GM18526 (cell line): ENCODE results near the gene KLK2.

Source experiments
- POLR2A ChIP-seq: IDR thresholded peaks from 3 replicates; pipeline ENCODE4 v1.6.1; 2011; ENCODE audit not compliant: insufficient read length; ENCODE audit errors: extremely low read depth

KLK2 gene

GRCh38 chr19:50897191-50897607 is 24.0 kb downstream of the KLK2 start:
- TF ChIP-seq POLR2A, result no peak

DNA sequence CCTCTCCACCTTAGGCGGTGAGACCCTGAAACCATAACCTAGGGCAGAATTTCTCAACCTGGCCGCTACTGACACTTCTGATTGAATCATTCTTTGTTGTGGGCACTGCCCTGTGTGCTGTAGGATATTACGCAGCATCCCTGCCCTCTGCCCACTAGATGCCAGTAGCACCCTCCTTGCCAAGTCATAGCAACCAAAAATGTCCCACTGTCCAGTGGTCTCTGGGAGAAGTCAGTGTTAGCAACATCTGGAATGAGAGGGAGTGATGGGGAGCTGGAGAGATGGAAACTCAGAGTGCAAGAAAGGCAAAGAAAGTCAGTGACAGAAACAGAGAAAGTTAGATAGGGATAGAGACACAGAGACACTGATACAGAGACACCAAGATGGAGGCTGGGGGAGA is 24.4 kb downstream of the KLK2 start:
- TF ChIP-seq POLR2A, result no peak

- no peak for TF ChIP-seq POLR2A
These were observed 24.8 kb downstream of the KLK2 start for GRCh38 chr19:50898018-50898417.

DNA sequence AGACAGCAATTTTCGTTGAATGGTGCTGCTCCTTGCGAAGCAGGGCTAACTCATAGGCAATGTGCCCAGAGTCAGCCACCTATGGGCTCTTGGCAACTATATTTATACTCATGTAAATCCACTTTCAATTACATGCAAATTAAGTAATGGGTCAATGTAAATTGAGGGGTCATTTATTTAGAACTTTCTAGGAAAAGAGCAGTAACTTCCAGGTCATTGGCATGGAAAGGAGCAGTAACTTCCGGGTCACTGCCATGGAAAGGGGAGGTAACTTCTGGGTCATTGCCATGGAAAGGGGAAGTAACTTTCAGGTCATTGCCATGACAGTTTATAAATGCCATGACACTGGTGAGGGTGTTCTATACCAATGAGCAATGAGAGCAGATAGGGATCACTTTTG is 26.3 kb downstream of the KLK2 start:
- TF ChIP-seq POLR2A, result no peak

DNA sequence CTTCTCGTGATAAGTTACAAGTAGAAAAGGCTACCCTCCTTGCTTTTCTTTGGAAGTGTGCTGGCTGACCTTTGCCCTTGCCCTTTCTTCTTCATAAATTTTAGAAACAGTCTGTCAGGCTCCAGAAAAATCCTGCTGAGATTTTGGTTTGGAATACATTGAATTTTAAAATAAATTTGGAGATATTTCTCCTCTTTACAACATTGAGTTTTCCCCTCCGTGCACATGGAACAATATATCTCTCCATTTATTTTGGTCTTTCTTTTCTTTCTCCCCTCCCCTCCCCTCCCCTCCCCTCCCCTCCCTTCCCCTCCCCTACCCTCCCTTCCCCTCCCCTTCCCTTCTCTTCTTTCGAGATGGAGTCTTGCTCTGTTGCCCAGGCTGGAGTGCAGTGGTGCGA is 29.4 kb downstream of the KLK2 start:
- TF ChIP-seq POLR2A, result no peak

- TF ChIP-seq POLR2A, result no peak
These were observed 33.0 kb downstream of the KLK2 start for GRCh38 chr19:50906217-50906616.

- TF ChIP-seq POLR2A, result no peak
These were observed 35.1 kb downstream of the KLK2 start for GRCh38 chr19:50908336-50908735.

DNA sequence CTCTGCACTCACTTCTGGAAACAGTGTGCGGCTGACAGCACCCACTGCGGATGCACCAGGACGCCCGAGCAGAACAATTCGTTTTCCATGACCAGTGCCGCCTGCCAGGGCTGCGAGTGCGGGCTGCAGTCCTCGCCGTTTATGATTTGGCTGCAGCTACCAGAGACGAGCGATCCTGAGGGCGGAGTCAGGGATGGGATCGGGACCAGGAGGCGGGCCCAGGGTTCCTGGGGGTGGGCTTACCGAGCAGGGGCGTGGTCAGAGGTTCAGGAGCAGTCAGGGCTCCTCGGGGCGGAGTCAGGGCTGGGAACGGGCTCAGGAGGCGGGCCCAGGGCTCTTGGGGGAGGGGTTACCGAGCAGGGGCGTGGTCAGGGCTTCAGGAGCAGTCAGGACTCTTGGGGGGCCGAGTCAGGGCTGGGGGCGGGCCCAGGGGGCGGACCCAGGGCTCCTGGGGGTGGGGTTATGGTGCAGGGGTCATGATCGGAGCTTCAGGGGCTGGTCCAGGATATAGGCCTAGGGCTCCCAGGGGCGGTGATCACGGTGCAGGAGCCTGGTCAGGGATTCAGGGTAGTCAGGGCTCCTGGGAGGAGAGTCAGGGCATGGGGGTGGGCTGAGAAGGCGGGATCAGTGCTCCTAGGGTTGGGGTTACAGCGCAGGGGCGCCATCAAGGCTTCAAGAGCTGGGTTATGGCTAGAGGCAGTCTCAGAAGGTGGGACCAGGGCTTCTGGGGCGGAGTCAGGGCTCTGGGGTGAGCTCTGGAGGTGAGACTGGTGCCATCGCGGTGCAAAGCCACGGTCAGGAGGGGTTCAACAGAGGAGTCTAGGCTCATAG is 36.2 kb downstream of the KLK2 start:
- no peak for TF ChIP-seq POLR2A

DNA sequence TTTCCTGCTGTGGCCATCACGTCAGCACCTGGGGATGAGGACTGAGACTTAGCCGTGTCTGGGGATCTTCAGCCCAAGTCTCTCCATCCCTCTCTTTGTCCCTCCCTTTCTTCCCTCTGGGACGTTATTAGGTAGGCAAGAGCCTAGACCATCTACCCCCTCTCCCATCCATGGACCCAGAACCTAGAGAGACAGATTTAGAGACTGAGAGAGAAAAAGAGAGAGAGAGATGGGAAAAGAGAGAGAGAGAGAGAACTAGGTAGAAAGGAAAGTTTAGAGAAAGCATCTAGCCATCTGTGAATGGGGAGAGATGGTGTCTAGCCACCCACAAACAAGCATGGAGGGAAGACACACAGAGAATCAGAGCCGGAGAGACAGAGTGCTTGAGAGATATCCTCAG is 37.5 kb downstream of the KLK2 start:
- TF ChIP-seq POLR2A, result no peak

- TF ChIP-seq POLR2A, result no peak
These were observed 38.2 kb downstream of the KLK2 start, which contains the start of gene KLK4 for GRCh38 chr19:50911206-50912101. Gene KLK4 (minus strand): TSS chr19:50911395. CDS start chr19:50910738, 657 bp downstream.

- no peak for TF ChIP-seq POLR2A
These were observed 38.9 kb downstream of the KLK2 start for GRCh38 chr19:50912102-50912599.

GRCh38 chr19:50912727-50913716 is 39.8 kb downstream of the KLK2 start:
- TF ChIP-seq POLR2A, result no peak

- TF ChIP-seq POLR2A, result no peak
These were observed 42.8 kb downstream of the KLK2 start for GRCh38 chr19:50916069-50916468.

GRCh38 chr19:50921426-50922316 is 48.4 kb downstream of the KLK2 start:
- TF ChIP-seq POLR2A, result no peak
